GM18861 (cell line): Measurements from ENCODE around the gene TRA2A.
"Not testable (repeated sequence)": the region's sequence is repeated elsewhere in the genome, so short reads cannot be mapped to it uniquely, and the experiment has no call there.

Experiments
- ATAC-seq: cut with Tn5 transposase; IDR thresholded peaks from one replicate; pipeline ENCODE4 v1.9.1; 2021; ENCODE audit not compliant: unreplicated experiment

TRA2A gene

DNA sequence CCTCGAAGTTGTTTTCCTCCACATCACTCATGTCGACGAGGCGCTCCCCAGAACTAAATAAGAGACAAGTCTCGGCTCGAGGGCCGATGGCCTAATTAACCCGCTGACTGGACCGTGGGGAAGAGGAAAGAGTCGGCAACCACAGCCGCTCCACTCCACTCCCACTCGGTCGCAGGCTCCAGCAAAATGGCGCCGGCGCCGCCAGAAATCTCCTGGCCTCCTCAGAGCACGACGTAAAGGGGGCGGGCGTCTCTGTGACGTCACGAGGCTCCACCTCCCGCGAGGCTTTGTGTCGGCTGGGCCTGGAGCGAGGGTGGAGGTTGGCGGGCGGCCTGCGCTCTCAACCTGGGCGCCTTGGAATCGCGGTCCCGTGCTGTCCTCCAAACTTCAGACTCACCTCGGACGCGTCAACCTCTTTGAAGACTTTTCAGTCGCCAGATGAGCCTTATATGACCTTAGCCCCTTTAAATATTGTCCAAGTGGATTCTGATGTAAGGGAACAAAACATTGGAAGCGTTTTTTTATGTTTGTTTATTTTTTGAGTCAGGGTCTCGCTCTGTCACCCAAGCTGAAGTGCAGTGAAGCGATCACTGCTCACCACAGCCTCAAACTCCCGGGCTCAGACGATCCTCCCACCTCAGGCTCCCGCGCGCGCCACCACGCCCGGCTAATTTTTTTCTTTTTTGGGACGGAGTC, at the start of gene TRA2A:
TSS of gene TRA2A (minus strand) at position 188 of the 696 bp plus-strand sequence. CDS start at position 31, 157 bp downstream.
- ATAC-seq = peak; percentile 72

GRCh38 chr7:23570592-23571200, 38.9 kb upstream of the TRA2A start:
- ATAC-seq = peak; percentile 74

- ATAC-seq = no peak
These were observed 26.5 kb upstream of the TRA2A start for GRCh38 chr7:23558303-23558702.

DNA sequence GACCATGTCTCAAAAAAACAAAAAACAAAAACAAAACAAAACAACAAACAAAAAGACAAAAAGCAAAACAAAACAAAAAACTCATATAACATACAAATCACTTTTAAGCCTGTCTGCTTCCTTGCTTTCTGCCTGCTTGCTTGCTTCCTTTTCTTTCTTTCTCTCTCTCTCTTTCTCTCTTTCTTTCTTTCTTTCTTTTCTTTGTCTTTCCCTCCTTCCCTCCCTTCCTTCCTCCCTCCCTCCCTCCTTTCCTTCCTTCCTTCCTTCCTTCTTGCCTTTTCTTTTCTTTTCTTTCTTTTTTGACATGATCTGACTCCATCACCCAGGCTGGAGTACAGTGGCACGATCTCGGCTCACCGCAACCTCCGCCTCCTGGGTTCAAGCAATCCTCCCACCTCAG, 15.9 kb upstream of the TRA2A start:
- ATAC-seq = no peak

- ATAC-seq = peak; percentile 59
These were observed 15.3 kb upstream of the TRA2A start for GRCh38 chr7:23546897-23547572.

GRCh38 chr7:23545493-23545892, 13.7 kb upstream of the TRA2A start:
- ATAC-seq = no peak

GRCh38 chr7:23544913-23545354, 13.2 kb upstream of the TRA2A start:
- peak; percentile 59 for ATAC-seq

DNA sequence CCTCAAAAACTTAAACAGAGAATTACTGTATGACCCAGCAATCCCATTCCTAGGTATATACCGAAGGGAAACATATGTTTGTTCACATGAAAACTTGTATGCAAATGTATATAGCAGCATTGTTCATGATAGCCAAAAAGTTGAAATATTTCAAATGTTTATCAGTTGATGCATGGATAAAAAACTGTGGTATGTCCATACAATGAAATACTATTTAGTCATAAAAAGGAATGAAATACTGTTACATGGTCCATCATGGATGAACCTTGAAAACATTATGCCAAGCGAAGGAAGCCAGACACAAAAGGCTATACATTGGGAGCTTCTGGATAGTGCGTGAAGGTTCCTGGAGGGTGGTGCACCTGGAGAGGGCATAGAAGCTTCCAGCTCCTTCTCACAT, 11.0 kb upstream of the TRA2A start:
- no peak for ATAC-seq

GRCh38 chr7:23539494-23539907, 7.7 kb upstream of the TRA2A start:
- ATAC-seq = no peak

DNA sequence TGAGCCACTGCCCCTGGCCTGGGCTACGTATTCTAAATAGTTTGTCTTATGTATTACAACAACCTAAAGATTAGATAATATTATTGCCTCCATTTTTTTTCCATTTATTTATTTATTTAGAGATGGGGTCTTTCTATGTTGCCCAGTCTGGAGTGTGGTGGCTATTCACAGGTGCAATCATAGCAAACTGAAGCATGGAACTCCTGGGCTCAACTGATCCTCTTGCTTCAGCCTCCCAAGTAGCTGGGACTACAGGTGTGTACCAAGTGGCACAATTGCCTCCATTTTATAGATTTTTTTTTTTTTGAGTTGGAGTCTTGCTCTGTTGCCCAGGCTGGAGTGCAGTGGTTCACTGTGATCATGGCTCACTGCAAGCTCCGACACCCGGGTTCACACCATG, 6.5 kb upstream of the TRA2A start:
- no peak for ATAC-seq

- ATAC-seq = no peak
These were observed 1.4 kb upstream of the TRA2A start for GRCh38 chr7:23533238-23533604.

- no peak for ATAC-seq
These were observed 883 bp upstream of the TRA2A start for GRCh38 chr7:23532490-23533237.

GRCh38 chr7:23531050-23531793, 559 bp downstream of the TRA2A start:
- ATAC-seq = peak; percentile 8

- ATAC-seq = peak; percentile 36
These were observed 1.4 kb downstream of the TRA2A start for GRCh38 chr7:23530405-23530804.

- ATAC-seq = no peak
These were observed 2.4 kb downstream of the TRA2A start for GRCh38 chr7:23529262-23529859.

DNA sequence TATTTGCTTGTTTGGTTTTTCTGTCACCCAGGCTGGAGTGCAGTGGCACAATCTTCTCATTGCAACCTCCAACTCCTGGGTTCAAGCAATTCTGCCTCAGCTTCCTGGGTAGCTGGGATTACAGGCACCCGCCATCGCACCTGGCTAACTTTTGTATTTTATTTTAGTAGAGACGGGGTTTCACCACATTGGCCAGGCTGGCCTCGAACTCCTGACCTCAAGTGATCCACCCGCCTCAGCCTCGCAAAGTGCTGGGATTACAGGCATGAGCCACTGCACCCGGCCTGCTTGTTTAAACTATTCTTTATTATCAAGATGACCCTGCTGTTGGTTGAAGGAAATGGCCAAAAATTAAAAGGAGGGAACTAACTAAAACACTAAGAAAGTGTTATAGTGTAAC, 6.2 kb downstream of the TRA2A start:
- not testable (repeated sequence) for ATAC-seq

GRCh38 chr7:23524473-23524872, 7.3 kb downstream of the TRA2A start:
- no peak for ATAC-seq

DNA sequence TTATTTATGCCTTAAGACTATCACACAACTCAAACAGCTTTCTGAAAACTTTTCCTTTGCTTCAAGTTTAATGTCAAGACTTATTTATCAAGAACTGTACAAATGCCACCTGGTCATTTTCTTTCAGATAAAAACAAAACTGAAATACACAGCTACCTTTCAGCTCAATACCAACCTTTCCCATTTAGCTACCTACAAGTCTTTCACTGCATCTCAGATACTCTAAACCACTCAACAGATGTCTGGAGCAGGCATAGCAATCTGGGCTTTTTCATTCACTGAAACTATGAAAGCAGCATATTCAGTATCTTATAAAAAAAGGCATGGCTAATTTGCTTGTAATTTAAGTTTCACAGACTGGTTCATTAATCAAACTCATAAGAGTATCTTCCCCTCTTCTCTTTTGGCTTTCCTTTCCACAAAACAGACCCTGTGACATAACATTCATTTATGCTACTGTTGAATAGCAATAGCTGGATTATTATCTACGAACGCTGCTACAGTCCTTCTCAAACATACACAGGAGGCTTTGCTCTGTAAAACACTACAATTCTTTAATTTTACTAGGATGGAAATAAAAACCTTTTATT, 8.2 kb downstream of the TRA2A start:
- ATAC-seq = no peak

GRCh38 chr7:23520582-23520981, 11.2 kb downstream of the TRA2A start:
- ATAC-seq = no peak

- ATAC-seq = no peak
These were observed 17.0 kb downstream of the TRA2A start for GRCh38 chr7:23514755-23515154.
